ENCODE measurements around the gene LDHB. TPM values are rescaled to one million over a fixed set of nuclear protein-coding genes. Genes with fewer than 3 reads are reported as not detected.
A peak's percentile ranks its signal among the peaks of the same experiment; 100 is the strongest.

Gene LDHB
- total RNA-seq, 1 experiment from 2014 or later, result 548 TPM

DNA sequence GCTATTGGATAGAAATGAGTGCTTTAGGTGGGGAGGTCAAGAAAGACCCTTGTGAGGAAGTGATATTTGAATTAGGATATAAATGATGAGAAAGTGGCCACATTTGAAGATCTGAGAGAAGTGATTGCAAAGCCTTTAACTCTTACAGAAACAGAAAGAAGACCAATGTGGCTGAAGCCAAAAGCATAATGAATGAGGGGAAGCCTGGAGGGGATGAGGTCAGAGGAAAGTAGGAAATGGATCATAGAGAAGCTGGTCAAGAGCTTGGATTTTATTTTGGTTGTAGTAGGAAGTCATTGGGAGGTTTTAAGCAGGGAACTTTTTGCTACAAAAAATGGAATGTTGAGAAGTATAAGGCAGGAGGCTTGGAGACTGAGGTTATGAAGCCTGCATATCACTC, 49.4 kb downstream of the LDHB start:
- intact Hi-C loops (cut with micrococcal nuclease), result loop anchor here (10.0 kb wide), 1 partner anchor 407 kb away; no protein-coding TSS in a partner anchor
- Histone ChIP-seq H3F3A (ENCODE audit: low read length, unreplicated experiment) (no peaks in the 10 kb centered on the region), H4K20me1 (ENCODE audit: low read length) (no peaks in the 10 kb centered on the region), H2AFZ (ENCODE audit: low read length) (no peak overlapping the region), H3K9me2 (replicated peaks; ENCODE audit: low read length) (no peaks in the 10 kb centered on the region), H3K9me3 (ENCODE audit: low read length) (no peaks in the 10 kb centered on the region), H3K9ac (ENCODE audit: low read length) (no peak overlapping the region), H3K27me3 (ENCODE audit: low read length) (no peaks in the 10 kb centered on the region), H3K4me1 (ENCODE audit: insufficient read depth, low read length) (no peaks in the 10 kb centered on the region), H3K36me3 (ENCODE audit: low read depth, low read length) (no peaks in the 10 kb centered on the region), H3K27ac (ENCODE audit: low read length) (no peak overlapping the region), H3K4me2 (ENCODE audit: low read length) (no peak overlapping the region), H3K79me2 (ENCODE audit: low read length) (no peaks in the 10 kb centered on the region), H3K4me3 (ENCODE audit: low read length) (no peak overlapping the region)
- ATAC-seq (no peak), DNase-seq (no peak)
- no TSS peak for BruUV-seq (replicated peaks)
- TF ChIP-seq EZH2 (IDR thresholded peaks at IDR 0.05; ENCODE audit: low read length, unreplicated experiment) (no peak), EZH2phosphoT487 (IDR thresholded peaks at IDR 0.05; ENCODE audit: borderline replicate concordance, low read length) (no peak)
- TF ChIP-seq, protein P1, sequence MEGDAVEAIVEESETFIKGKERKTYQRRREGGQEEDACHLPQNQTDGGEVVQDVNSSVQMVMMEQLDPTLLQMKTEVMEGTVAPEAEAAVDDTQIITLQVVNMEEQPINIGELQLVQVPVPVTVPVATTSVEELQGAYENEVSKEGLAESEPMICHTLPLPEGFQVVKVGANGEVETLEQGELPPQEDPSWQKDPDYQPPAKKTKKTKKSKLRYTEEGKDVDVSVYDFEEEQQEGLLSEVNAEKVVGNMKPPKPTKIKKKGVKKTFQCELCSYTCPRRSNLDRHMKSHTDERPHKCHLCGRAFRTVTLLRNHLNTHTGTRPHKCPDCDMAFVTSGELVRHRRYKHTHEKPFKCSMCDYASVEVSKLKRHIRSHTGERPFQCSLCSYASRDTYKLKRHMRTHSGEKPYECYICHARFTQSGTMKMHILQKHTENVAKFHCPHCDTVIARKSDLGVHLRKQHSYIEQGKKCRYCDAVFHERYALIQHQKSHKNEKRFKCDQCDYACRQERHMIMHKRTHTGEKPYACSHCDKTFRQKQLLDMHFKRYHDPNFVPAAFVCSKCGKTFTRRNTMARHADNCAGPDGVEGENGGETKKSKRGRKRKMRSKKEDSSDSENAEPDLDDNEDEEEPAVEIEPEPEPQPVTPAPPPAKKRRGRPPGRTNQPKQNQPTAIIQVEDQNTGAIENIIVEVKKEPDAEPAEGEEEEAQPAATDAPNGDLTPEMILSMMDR (conservative IDR thresholded peaks at IDR 0.05; ENCODE audit: low read depth, low read length), result no peak
- POLR2A ChIA-PET (ENCODE audit: unreplicated experiment), result no interaction called here
- CTCF ChIA-PET, result no interaction called here

DNA sequence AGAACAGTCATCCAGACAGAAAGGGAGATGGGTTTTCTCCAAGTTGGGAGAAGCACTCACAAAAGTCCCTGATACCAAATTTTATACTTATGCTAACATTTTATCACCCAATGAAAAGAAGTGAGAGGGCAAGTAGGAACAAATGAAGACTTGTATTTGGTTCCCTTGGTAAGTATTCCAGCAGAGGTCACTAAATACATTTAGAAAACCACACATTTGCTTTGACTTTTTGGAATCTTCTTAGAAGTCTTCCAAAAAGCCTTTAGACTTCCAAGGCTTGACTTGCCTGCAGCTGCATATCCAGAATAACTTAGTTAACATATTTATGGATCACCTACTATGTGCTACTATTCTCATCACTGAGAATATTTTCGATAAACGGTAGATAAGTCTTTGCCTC, 49.9 kb downstream of the LDHB start:
- no peaks in the 10 kb centered on the region for H3F3A ChIP-seq (ENCODE audit: low read length, unreplicated experiment)
- CTCF ChIA-PET, result no interaction called here
- H4K20me1 ChIP-seq (ENCODE audit: low read length), result no peaks in the 10 kb centered on the region
- H3K27ac ChIP-seq (ENCODE audit: low read length), result no peak overlapping the region
- H3K4me2 ChIP-seq (ENCODE audit: low read length), result no peak overlapping the region
- no peaks in the 10 kb centered on the region for H3K27me3 ChIP-seq (ENCODE audit: low read length)
- POLR2A ChIA-PET (ENCODE audit: unreplicated experiment), result no interaction called here
- intact Hi-C loops (cut with micrococcal nuclease), result loop anchor here (1.0 to 10.0 kb wide), 2 partner anchors 73 to 407 kb away; no protein-coding TSS in a partner anchor
- DNase-seq (peak; percentile 25), ATAC-seq (peak; percentile 33; the same call in 1 of the 2 replicates)
- no peak overlapping the region for H3K4me3 ChIP-seq (ENCODE audit: low read length)
- H3K36me3 ChIP-seq (ENCODE audit: low read depth, low read length), result no peaks in the 10 kb centered on the region
- no peaks in the 10 kb centered on the region for H3K9me2 ChIP-seq (replicated peaks; ENCODE audit: low read length)
- H3K4me1 ChIP-seq (ENCODE audit: insufficient read depth, low read length), result no peaks in the 10 kb centered on the region
- no peak overlapping the region for H3K9ac ChIP-seq (ENCODE audit: low read length)
- TF ChIP-seq, protein P1 (conservative IDR thresholded peaks at IDR 0.05; ENCODE audit: low read depth, low read length), result peak; percentile 43; the same call in 1 of the 2 replicates
- no peak for TF ChIP-seq EZH2 (IDR thresholded peaks at IDR 0.05; ENCODE audit: low read length, unreplicated experiment)
- TF ChIP-seq EZH2phosphoT487 (IDR thresholded peaks at IDR 0.05; ENCODE audit: borderline replicate concordance, low read length), result no peak
- H3K9me3 ChIP-seq (ENCODE audit: low read length), result no peaks in the 10 kb centered on the region
- no TSS peak for BruUV-seq (replicated peaks)
- H2AFZ ChIP-seq (ENCODE audit: low read length), result no peak overlapping the region
- no peaks in the 10 kb centered on the region for H3K79me2 ChIP-seq (ENCODE audit: low read length)

DNA sequence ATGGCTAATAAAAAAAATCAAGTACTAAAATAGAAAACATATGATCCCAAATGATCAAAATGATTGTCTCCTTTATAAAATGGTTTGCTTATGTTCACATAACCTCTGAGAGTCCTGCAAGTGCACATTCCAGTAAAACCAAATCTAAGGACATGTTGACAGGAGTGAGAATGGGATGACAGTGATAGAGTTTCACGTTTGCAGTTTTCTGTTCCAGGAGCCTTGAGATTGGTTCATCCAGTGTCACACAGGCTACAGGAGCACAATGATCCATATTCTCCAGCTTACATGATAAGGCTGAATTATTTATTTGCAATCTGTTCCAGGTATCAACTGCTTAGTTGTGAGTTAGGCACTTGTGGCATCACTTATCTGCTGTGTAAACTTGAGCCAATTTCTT, 51.5 kb downstream of the LDHB start:
- no peak overlapping the region for H3K4me2 ChIP-seq (ENCODE audit: low read length)
- H3K4me3 ChIP-seq (ENCODE audit: low read length), result no peak overlapping the region
- no peak for DNase-seq
- no peak overlapping the region for H3K27ac ChIP-seq (ENCODE audit: low read length)
- H4K20me1 ChIP-seq (ENCODE audit: low read length), result no peaks in the 10 kb centered on the region
- ChIA-PET CTCF (no interaction called here), POLR2A (ENCODE audit: unreplicated experiment) (no interaction called here)
- intact Hi-C loops (cut with micrococcal nuclease), result loop anchor here (10.0 kb wide), 1 partner anchor 409 kb away; no protein-coding TSS in a partner anchor
- no peaks in the 10 kb centered on the region for H3F3A ChIP-seq (ENCODE audit: low read length, unreplicated experiment)
- no peak overlapping the region for H3K9ac ChIP-seq (ENCODE audit: low read length)
- H3K27me3 ChIP-seq (ENCODE audit: low read length), result no peaks in the 10 kb centered on the region; the same call in 1 of the 2 replicates
- H3K9me3 ChIP-seq (ENCODE audit: low read length), result no peaks in the 10 kb centered on the region
- TF ChIP-seq EZH2phosphoT487 (IDR thresholded peaks at IDR 0.05; ENCODE audit: borderline replicate concordance, low read length), result no peak
- TF ChIP-seq, protein P1 (conservative IDR thresholded peaks at IDR 0.05; ENCODE audit: low read depth, low read length), result no peak
- TF ChIP-seq EZH2 (IDR thresholded peaks at IDR 0.05; ENCODE audit: low read length, unreplicated experiment), result no peak
- no peaks in the 10 kb centered on the region for H3K79me2 ChIP-seq (ENCODE audit: low read length)
- BruUV-seq (replicated peaks), result no TSS peak
- H2AFZ ChIP-seq (ENCODE audit: low read length), result no peak overlapping the region
- no peaks in the 10 kb centered on the region for H3K36me3 ChIP-seq (ENCODE audit: low read depth, low read length)
- no peaks in the 10 kb centered on the region for H3K4me1 ChIP-seq (ENCODE audit: insufficient read depth, low read length)
- ATAC-seq, result no peak
- no peaks in the 10 kb centered on the region for H3K9me2 ChIP-seq (replicated peaks; ENCODE audit: low read length)
